Omental fat pad (tissue), 4 donors: ENCODE measurements around the gene RABL6. TPM values are rescaled to one million over a fixed set of nuclear protein-coding genes. Genes with fewer than 3 reads are reported as not detected.

Experiments
- ATAC-seq: fragments of 150-250 bp; one replicate; pipeline ENCODE4 v1.9.1; 2016; ENCODE audit warnings: mild to moderate bottlenecking, moderate library complexity; ENCODE audit not compliant: low FRiP score
- DNase-seq: peaks from one replicate; pipeline ENCODE4 v3.0.0-alpha.2; 2019; ENCODE audit warnings: low spot score
- total RNA-seq, 4 donors: library from RNA; depleted of rRNA; stranded (reverse); fragments of >200 nt; gene quantifications; one replicate each; pipeline ENCODE4 v1.1.0, GENCODE V29; 2016
- TF ChIP-seq, protein P1 (sequence below), 3 donors: fragments of 450-650 bp; IDR thresholded peaks; one replicate each; pipeline ENCODE4 v1.5.1; 2016 to 2017; ENCODE audit warnings: antibody characterized with exemption in 3 of 3, mild to moderate bottlenecking in 3 of 3, moderate library complexity in 2 of 3

RABL6 gene
- total RNA-seq, 4 donors from 2014 or later: 33.7 to 46.9 (median 44.9) TPM

GRCh38 chr9:136854113-136854841 is 46.5 kb downstream of the RABL6 start:
- TF ChIP-seq, protein P1, sequence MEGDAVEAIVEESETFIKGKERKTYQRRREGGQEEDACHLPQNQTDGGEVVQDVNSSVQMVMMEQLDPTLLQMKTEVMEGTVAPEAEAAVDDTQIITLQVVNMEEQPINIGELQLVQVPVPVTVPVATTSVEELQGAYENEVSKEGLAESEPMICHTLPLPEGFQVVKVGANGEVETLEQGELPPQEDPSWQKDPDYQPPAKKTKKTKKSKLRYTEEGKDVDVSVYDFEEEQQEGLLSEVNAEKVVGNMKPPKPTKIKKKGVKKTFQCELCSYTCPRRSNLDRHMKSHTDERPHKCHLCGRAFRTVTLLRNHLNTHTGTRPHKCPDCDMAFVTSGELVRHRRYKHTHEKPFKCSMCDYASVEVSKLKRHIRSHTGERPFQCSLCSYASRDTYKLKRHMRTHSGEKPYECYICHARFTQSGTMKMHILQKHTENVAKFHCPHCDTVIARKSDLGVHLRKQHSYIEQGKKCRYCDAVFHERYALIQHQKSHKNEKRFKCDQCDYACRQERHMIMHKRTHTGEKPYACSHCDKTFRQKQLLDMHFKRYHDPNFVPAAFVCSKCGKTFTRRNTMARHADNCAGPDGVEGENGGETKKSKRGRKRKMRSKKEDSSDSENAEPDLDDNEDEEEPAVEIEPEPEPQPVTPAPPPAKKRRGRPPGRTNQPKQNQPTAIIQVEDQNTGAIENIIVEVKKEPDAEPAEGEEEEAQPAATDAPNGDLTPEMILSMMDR (IDR thresholded peaks at IDR 0.05): no peak

DNA sequence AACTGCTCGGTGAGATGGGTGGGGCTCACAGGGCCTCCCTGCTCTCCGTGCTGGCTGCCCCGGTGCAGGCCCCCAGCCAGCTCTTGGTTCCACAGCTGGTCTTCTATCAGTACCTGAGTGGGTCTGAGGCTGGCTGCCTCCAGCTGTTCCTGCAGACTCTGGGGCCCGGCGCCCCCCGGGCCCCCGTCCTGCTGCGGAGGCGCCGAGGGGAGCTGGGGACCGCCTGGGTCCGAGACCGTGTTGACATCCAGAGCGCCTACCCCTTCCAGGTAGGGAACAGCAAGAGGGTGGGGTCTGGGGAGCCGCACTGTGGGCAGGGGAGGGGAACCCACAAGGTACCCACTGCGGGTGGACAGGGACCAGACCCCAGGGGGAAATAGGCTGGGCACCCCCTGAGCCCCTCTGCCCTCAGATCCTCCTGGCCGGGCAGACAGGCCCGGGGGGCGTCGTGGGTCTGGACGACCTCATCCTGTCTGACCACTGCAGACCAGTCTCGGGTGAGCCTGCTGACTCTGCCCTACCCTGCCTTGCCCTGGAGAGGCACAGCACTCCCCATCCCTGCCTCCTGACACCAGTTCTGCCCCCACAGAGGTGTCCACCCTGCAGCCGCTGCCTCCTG is 47.2 kb downstream of the RABL6 start:
- ATAC-seq (no peak), DNase-seq (no peak)
- TF ChIP-seq, protein P1 (IDR thresholded peaks at IDR 0.05): no peak

More at GRCh38 chr9:136854113-136854841, 46.5 kb downstream of the RABL6 start:
- ATAC-seq (no peak), DNase-seq (no peak)

- no peak for ATAC-seq
- TF ChIP-seq, protein P1 (IDR thresholded peaks at IDR 0.05): no peak
- no peak for DNase-seq
These were observed 47.8 kb downstream of the RABL6 start for GRCh38 chr9:136855461-136856078.

DNA sequence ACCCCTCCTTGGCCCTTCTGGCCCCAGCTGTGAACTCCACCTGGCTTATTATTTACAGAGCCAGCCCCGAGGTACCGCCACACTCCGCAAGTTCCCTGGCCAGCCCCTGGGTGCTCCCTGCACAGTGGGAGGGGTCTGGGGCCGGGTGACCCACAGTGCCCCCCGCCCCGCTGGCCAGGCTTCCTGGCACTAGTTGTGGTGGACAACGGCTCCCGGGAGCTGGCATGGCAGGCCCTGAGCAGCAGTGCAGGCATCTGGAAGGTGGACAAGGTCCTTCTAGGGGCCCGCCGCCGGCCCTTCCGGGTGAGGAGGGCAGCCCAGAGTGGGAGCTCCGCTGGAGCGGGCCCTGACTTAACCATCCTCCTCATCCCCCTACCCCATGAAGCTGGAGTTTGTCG is 48.3 kb downstream of the RABL6 start:
- no peak for DNase-seq
- TF ChIP-seq, protein P1 (IDR thresholded peaks at IDR 0.05): no peak
- ATAC-seq: no peak

DNA sequence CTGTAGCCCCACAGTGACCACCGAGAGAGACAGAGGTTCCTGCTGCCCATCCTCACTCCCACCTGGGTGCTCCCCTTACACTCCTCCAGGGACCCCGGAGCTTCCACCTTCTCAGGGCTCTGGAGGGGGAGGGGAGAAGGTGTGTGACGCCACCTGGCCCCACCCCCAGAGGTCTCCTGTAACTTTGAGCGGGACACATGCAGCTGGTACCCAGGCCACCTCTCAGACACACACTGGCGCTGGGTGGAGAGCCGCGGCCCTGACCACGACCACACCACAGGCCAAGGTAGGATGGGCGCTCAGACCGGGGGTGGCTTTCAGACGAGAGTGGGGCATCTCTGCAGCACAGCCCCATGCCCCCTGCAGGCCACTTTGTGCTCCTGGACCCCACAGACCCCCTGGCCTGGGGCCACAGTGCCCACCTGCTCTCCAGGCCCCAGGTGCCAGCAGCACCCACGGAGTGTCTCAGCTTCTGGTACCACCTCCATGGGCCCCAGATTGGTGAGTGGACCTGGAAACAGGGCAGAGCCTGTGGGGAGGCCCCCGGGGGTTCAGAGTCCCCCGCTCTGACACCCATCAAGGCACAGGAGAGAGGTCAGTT is 48.9 kb downstream of the RABL6 start:
- no peak for DNase-seq
- ATAC-seq: no peak
- TF ChIP-seq, protein P1 (IDR thresholded peaks at IDR 0.05): no peak

- no peak for ATAC-seq
- TF ChIP-seq, protein P1 (IDR thresholded peaks at IDR 0.05): no peak
- DNase-seq: no peak
These were observed 49.4 kb downstream of the RABL6 start for GRCh38 chr9:136857166-136857565.
